Measurements from ENCODE around the gene STK35.
"Not testable (repeated sequence)": the region's sequence is repeated elsewhere in the genome, so short reads cannot be mapped to it uniquely, and the experiment has no call there.

The STK35 gene

DNA sequence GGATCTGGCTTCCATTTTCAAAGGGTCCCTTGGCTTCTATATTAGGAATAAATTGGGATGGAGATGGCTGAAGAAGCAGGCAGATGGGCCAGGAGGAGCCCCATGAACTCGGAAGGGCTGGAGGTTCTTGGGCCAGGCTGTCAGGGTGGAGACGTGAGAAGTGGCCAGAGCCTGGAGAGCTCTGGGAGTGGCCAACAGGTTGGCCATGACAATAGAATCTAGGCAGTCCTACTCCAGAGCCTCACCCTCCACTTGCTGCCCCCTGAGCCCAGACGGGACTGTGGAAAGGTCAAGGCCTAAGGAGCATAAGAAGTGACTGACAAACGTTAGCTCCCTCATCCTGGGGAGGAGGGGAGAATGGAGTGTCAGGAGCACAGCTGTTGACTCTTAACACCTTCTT is 62.1 kb downstream of the STK35 start:
- DNase-seq: no peak

GRCh38 chr20:2164421-2164820 is 62.8 kb downstream of the STK35 start:
- DNase-seq: no peak

DNA sequence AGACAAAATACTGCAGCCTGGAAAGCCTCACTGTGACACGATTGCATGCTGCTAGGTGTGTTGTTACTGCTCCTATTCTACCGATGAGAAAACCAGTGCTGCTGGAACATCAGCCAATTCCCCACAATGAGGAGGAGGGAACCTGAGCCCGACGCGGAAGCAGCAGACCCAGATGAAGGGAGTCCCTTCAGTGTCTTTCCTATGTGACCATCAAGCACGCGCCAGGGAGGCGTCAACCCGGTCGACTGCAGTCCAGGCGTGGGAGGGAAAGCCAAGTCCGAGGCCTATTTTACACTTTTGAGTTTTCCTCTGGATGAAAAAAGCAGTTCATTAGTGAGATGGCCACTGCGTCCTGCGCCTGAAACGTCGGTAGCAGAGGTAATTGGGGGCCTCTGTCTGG is 63.3 kb downstream of the STK35 start:
- no peak for DNase-seq

- no peak for DNase-seq
These were observed 64.2 kb downstream of the STK35 start for GRCh38 chr20:2165871-2166270.

DNA sequence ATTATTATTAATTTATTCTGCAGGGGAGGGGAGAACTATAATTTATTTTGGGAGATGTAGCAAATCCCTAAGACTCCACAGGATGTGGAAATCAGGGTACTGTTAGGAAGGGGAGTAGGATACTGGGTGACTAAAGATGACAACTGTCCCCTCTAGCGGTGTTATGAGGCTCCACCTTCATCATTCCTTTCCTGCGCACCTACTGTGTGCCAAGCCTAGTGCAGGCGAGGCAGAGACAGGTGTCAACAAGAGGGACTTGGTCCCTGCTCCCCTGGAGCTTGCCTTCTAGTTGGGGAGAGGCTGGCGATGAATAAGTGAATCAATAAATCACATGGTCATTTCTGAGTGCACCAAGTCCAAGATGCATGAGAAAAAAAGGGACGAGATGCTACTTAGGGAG is 65.5 kb downstream of the STK35 start:
- no peak for DNase-seq

DNA sequence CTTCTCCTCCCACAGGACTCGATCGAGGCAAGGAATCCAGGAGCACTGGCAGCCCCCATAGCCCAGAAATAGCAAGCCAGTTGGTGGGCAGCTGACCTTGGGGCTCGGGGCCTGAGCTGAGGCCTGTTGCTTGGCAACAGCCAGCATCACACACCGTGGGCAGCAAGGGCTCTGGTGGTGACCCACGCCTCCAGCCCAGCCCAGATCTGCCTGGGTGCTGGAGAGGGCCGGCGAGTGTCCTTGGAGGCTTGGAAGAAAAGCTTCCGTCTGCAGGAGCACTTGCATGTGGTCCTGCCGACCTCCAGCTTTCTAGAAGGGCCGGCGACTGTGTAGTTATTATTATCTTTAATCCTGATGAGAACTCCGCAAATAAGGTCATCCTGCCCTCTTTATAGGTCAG is 67.3 kb downstream of the STK35 start:
- no peak for DNase-seq

GRCh38 chr20:2169456-2170088 is 67.9 kb downstream of the STK35 start:
- no peak for DNase-seq

DNA sequence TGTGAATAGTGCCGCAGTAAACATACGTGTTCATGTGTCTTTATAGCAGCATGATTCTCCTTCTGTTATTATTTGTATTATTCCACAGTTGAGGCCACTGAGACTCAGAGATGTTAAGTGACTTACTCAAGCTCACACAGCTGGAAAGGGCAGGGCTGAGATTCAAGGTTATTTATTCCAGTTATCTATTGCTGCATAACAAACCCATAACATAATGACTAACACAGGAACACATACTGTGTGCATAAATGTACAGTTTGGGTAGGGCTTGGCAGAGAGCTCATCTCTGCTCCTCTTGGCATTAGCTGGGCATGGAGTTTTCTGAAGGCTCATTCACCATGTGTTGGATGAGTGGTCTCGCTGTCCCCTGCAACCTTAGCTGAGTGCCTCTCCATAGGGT is 68.8 kb downstream of the STK35 start:
- DNase-seq: no peak

DNA sequence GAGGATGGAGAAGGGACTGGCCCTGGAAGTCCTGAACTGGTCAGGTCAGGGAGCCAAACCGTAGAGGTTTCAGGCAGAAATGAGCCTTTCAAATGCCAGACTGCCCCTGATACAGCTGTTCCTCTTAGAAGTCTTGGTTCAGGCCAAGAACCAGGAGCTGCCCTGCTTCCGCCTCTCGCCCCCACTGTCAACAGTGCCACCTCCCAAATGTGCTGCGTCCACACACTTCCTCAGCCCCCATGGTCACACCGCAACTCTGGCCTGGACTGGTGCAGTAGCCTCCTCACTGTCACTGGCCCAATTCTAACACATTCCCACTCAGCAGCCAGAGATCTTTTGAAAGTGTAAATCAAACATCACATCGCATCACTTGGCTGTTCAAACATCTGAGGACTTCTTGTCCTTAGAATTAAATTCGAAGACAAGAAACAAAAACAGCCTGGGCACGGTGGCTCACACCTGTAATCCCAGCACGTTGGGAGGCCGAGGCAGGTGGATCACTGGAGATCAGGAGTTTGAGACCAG is 69.7 kb downstream of the STK35 start:
- DNase-seq: no peak

GRCh38 chr20:2171840-2172239 is 70.2 kb downstream of the STK35 start:
- DNase-seq: not testable (repeated sequence)

DNA sequence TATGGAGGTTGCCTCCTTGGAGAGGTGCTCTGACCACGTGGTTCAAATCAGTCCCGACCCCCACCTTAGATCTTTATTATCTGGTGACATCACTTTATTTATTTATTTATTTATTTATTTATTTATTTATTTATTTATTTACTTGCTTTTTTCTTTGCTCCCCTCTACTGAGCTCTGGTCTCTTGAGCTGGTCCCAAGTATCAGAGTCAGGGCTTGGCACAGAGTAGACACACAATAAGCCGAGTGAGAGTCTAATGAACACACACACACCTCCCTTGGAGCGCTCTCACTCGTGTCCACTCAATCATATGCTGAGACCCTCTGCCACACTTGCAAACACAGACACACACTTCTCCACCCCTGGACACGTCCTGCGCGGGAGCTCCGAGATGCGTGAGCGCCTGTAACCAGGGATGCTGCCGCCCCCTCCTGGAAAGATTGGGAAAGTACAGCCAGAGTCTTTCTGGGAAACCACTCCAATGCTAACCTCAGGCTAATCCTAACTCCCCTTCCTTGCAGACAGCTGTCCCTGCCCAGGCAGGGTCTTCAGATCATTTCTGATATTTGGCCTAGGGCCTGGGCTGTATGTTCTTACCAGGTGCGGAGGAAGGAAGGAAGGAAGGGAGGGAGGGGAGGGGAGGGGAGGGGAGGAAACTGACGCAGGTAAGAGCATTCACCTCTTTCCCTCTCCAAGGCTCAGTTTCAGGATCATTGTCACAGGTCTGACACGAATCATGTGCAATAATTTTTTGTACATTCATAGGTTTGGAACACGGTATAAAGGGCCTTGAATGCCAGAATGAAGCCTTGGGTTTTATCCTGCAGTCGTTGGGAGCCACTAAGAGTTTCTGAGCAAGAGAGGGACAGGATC is 70.9 kb downstream of the STK35 start:
- DNase-seq: peak; percentile 81

- no peak for DNase-seq
These were observed 71.6 kb downstream of the STK35 start for GRCh38 chr20:2173186-2173585.

DNA sequence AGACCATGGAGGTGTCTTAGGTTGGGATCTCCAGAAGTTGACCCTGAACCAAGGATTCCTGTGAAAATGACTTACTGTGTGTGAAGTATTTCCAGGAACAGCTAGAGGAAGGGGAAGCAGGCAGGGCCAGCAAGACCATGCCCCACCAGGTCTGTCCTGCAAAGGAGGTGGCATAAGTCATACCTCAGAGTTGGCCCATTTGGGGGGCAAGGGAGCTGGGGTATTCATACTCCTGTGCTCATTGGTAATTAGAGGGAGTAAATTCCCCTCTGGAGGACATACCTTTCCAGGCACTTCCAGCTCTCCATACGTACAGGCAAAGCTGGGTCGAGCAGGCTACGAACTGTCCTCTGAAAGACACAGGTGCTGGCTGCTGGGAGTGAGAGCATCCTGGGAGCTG is 72.4 kb downstream of the STK35 start:
- no peak for DNase-seq

DNA sequence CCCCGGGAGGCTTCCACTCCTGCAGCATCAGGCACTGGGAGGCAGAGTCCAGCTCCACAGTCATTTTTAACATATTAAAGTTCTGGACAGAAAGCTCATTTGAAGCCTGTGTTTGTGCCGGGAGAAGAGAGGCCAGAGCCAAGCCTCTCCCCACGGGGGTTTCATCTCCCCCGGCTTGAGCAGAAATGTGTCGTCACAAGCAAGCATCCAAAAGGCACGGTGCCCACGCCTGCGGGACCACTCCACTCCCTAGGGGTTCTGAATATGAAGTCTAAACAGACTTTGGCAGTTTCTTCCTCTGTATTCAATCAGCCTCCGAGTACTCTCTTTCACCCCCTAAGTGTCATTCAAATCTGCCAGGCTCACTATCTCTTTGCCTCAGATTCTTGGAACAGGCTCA is 75.3 kb downstream of the STK35 start:
- no peak for DNase-seq

GRCh38 chr20:2178318-2179232 is 76.9 kb downstream of the STK35 start:
- DNase-seq: no peak

GRCh38 chr20:2179233-2179580 is 77.6 kb downstream of the STK35 start:
- no peak for DNase-seq

DNA sequence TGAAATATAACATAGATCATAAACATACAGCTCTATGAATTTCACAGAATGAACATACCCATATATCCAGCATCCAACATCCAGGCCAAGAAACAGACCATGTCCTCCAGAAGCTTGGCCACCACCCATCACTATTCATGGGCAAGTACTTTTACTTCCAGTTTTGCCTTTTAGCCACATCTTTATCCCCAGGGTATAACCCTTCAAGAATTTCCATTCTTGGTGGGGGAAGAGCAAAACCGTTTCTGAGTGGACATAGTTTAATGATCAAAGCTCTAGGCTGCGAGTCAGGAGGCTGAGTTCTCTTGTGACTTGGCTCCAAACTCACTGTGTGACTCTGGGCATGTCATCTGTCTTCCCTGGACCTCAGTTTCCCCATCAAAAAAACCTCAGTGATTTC is 78.3 kb downstream of the STK35 start:
- no peak for DNase-seq

- no peak for DNase-seq
These were observed 81.8 kb downstream of the STK35 start for GRCh38 chr20:2183381-2183780.

DNA sequence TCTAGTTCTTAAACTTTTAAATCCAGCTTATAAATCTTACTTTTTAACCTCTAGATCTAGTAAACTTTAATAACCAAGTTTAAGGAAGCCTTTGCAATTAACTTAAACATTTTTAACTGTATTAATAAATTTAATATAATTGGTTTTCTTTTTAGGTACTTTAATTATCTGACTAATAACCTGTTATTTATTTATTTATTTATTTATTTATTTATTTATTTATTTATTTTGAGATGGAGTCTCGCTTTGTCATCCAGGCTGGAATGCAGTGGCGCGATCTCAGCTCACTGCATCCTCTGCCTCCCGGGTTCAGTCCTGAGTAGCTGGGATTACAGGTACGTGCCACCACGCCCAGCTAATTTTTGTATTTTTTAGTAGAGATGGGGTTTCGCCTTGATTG is 83.3 kb downstream of the STK35 start:
- not testable (repeated sequence) for DNase-seq

GRCh38 chr20:2195614-2196013 is 94.0 kb downstream of the STK35 start:
- no peak for DNase-seq

DNA sequence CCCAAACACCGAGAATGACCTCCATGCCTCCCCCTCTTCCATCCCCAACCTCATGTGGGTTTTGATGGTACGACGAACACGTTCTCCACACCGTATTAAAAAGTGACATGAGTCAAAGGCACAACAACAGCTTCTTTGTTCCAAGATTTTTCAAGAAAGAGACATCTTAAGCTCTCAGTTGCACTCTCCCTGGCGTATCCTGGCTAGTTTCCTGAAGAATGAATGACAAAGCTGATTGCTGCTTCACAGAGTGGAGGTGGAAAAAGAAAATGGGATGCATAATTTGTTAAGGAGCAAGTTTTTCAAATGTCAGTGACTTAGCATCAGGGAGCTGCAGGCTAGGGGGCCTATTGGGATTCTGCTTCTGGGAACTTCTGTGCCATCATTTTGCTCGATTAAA is 95.5 kb downstream of the STK35 start:
- DNase-seq: no peak

Data from suppressor macrophage treated with lipopolysaccharide for 4 hours (primary cell).